C4-2B (cell line): ENCODE measurements around the gene EIF3F.

ENCODE experiments used
- ZFX ChIP-seq: fragments of 450-650 bp; IDR thresholded peaks from 2 replicates; pipeline ENCODE4 v1.6.1; 2017
- TF ChIP-seq, protein P1 (sequence below): fragments of 450-650 bp; conservative IDR thresholded peaks from 2 replicates; pipeline ENCODE4 v1.5.1; 2017; ENCODE audit warnings: mild to moderate bottlenecking

DNA sequence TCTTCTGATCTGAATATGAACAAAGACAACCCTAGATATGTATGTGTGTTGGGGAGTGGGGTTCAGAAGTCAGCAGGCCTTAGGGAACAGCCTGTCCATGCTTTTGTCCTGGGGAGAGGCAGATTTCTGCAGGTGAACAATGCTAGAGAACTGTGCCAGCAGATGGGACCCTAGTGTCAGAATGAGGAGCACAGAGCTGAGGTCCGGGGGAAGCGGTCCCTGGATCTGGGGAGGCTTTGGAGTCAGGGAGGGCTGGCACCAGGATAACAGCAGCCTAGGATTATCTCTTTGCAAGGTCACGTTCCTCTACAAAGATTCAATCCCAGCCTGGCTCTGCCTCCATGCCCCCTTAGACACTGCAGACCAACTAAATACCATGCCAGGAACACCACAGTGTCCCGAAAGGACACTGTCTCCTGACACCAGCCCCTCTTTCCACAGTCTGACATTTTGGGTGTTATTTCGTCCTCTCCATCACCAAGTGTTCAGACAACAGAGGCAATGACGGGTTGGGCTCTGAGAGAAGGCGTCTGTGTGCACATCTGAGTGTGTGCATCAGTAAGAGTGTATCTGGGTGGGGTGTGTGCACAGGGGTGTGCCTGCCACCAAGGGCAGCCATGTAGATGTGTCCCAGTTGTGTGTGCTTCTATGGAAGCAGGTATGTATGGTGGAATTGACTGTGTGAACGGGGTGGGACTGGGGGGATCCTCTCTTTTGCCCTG, 43.5 kb downstream of the EIF3F start:
- TF ChIP-seq, protein P1, sequence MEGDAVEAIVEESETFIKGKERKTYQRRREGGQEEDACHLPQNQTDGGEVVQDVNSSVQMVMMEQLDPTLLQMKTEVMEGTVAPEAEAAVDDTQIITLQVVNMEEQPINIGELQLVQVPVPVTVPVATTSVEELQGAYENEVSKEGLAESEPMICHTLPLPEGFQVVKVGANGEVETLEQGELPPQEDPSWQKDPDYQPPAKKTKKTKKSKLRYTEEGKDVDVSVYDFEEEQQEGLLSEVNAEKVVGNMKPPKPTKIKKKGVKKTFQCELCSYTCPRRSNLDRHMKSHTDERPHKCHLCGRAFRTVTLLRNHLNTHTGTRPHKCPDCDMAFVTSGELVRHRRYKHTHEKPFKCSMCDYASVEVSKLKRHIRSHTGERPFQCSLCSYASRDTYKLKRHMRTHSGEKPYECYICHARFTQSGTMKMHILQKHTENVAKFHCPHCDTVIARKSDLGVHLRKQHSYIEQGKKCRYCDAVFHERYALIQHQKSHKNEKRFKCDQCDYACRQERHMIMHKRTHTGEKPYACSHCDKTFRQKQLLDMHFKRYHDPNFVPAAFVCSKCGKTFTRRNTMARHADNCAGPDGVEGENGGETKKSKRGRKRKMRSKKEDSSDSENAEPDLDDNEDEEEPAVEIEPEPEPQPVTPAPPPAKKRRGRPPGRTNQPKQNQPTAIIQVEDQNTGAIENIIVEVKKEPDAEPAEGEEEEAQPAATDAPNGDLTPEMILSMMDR, result no peak
- no peak for TF ChIP-seq ZFX
